Tibial nerve (tissue), 4 donors: ENCODE results near the gene DLG4.

Experiments
- CTCF ChIP-seq, 5 experiments: fragments of 200-600 bp in 3 of 5; fragments of 450-650 bp in 2 of 5; sonication (generic) in 3 of 5; IDR thresholded peaks; one replicate each; pipeline ENCODE4 v1.5.1; 2016 to 2019; ENCODE audit warnings: antibody characterized with exemption in 5 of 5, mild to moderate bottlenecking in 3 of 5, moderate library complexity in 2 of 5
- EP300 ChIP-seq, 2 donors: sonication (generic); formaldehyde crosslinking; IDR thresholded peaks; one replicate each; pipeline ENCODE4 v1.6.1; 2017; ENCODE audit warnings: antibody characterized with exemption in 2 of 2, mild to moderate bottlenecking in 1 of 2

- TF ChIP-seq CTCF (IDR thresholded peaks at IDR 0.05) (no peak), EP300 (IDR thresholded peaks at IDR 0.05) (no peak)
These were observed 47.1 kb upstream of the DLG4 start for GRCh38 chr17:7266784-7267183.
